ENCODE data around the gene ERICH3.

DNA sequence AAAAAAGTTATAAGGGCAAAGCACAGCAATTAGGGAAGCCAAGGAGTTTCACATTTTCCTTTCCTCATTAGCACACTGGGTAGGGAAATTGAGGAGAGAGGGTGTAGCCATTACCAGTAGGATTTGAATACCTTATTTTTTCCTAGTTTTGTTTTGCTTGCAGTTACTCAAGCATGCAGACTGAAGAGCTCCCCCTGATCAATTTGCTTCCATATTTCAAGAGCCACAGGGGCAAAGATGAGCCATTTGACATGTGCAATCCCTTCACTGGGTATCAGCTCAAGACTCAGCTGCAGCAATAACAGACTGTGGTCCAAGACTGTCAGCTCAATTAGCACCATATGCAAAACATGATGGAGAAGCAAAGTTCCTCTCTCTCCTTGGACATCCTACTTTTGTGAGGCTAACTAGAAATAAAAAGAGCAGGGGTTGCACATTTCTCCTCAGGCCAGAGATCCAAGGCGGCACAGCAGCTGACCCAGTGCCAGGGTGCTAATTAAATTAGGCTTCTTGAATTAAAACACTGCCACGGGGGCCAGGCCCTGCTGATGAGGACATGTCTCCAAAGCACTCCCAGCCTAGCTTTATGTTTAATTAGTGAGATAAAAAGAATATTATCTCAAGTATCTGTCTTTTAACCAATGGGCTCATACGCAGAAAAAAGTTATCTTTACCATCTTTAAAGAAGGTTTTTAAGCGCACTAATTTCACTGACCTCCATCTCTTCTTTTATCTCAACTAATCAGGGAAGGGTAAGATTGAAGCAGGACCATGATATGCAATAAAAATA, 124.4 kb downstream of the ERICH3 start:
- TF ChIP-seq, protein P1, sequence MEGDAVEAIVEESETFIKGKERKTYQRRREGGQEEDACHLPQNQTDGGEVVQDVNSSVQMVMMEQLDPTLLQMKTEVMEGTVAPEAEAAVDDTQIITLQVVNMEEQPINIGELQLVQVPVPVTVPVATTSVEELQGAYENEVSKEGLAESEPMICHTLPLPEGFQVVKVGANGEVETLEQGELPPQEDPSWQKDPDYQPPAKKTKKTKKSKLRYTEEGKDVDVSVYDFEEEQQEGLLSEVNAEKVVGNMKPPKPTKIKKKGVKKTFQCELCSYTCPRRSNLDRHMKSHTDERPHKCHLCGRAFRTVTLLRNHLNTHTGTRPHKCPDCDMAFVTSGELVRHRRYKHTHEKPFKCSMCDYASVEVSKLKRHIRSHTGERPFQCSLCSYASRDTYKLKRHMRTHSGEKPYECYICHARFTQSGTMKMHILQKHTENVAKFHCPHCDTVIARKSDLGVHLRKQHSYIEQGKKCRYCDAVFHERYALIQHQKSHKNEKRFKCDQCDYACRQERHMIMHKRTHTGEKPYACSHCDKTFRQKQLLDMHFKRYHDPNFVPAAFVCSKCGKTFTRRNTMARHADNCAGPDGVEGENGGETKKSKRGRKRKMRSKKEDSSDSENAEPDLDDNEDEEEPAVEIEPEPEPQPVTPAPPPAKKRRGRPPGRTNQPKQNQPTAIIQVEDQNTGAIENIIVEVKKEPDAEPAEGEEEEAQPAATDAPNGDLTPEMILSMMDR (IDR thresholded peaks at IDR 0.05), result no peak
- no peak for TF ChIP-seq EZH2phosphoT487 (IDR thresholded peaks at IDR 0.05)

Measured in neural progenitor cell (in vitro differentiated cells).